ENCODE data around the gene C1orf21.

Gene C1orf21

DNA sequence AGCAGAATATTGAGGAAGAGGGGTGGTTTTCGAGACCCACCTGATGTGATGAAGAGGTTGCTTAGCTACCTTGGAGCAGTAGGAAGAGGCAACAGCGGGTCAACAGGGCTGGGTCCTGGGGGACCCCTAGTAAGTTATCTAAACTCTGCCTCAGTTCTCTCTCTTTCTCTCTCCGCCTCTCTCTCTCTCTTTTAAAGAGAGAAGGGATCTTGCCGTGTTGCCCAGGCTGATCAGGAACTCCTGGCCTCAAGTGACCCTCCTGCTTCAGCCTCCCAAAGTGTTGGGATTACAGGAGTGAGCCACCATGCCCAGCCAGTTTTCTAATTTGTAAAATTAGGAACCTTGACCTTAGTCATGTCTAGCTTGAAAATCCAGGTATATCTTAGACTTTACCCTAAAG is 77.9 kb downstream of the C1orf21 start:
- Histone ChIP-seq H3K79me2 (ENCODE audit: control insufficient read depth, low read length) (no peaks in the 10 kb centered on the region), H3K9me2 (replicated peaks; ENCODE audit: control insufficient read depth, low read length) (no peaks in the 10 kb centered on the region), H3K4me2 (ENCODE audit: low read length) (no peak overlapping the region), H4K20me1 (ENCODE audit: control insufficient read depth, insufficient read depth, low read depth, low read length) (no peaks in the 10 kb centered on the region), H3K36me3 (ENCODE audit: control insufficient read depth, low read length) (no peaks in the 10 kb centered on the region), H3K4me3 (ENCODE audit: low read length) (no peak overlapping the region), H3F3A (ENCODE audit: control insufficient read depth, insufficient read depth) (no peaks in the 10 kb centered on the region), H3K4me1 (ENCODE audit: control insufficient read depth, low read length) (no peaks in the 10 kb centered on the region), H3K27me3 (ENCODE audit: control insufficient read depth, low read length) (peaks cover 3% of the 10 kb centered on the region; the same call in 1 of the 2 replicates), H3K27ac (ENCODE audit: low read depth, low read length) (no peak overlapping the region), H3K9me3 (ENCODE audit: control insufficient read depth, insufficient read depth, low read length) (no peaks in the 10 kb centered on the region)
- TF ChIP-seq EZH2phosphoT487 (IDR thresholded peaks at IDR 0.05; ENCODE audit: borderline replicate concordance, low read length), result no peak
- TF ChIP-seq, protein P1, sequence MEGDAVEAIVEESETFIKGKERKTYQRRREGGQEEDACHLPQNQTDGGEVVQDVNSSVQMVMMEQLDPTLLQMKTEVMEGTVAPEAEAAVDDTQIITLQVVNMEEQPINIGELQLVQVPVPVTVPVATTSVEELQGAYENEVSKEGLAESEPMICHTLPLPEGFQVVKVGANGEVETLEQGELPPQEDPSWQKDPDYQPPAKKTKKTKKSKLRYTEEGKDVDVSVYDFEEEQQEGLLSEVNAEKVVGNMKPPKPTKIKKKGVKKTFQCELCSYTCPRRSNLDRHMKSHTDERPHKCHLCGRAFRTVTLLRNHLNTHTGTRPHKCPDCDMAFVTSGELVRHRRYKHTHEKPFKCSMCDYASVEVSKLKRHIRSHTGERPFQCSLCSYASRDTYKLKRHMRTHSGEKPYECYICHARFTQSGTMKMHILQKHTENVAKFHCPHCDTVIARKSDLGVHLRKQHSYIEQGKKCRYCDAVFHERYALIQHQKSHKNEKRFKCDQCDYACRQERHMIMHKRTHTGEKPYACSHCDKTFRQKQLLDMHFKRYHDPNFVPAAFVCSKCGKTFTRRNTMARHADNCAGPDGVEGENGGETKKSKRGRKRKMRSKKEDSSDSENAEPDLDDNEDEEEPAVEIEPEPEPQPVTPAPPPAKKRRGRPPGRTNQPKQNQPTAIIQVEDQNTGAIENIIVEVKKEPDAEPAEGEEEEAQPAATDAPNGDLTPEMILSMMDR (IDR thresholded peaks at IDR 0.05; ENCODE audit: low read depth, low read length, poor library complexity, severe bottlenecking), result no peak

GRCh38 chr1:184465489-184466146 is 78.8 kb downstream of the C1orf21 start:
- Histone ChIP-seq H3F3A (ENCODE audit: control insufficient read depth, insufficient read depth) (no peaks in the 10 kb centered on the region), H3K79me2 (ENCODE audit: control insufficient read depth, low read length) (no peaks in the 10 kb centered on the region)
- TF ChIP-seq, protein P1 (IDR thresholded peaks at IDR 0.05; ENCODE audit: low read depth, low read length, poor library complexity, severe bottlenecking), result no peak
- TF ChIP-seq EZH2phosphoT487 (IDR thresholded peaks at IDR 0.05; ENCODE audit: borderline replicate concordance, low read length), result no peak

DNA sequence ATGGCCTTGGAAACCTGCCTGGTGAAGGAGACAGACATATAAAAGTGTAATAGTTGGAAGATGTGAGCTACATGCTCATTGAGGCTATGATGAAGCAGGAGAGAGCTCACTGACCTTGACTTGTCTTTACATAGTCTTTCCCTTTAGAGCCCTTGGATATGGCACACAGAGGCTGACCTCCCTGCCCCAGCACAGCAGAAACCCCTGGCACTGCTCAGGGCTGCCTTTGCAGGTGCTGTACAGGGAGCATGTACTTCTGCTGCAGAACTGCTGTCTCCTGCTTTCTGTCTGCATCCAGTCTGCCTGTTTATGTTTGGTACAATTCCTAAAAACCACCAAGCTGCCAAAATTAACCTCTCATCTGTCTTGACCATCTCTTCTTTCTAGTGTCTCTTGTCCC is 80.5 kb downstream of the C1orf21 start:
- H3K36me3 ChIP-seq (ENCODE audit: control insufficient read depth, low read length), result no peaks in the 10 kb centered on the region
- no peaks in the 10 kb centered on the region for H3F3A ChIP-seq (ENCODE audit: control insufficient read depth, insufficient read depth)
- no peaks in the 10 kb centered on the region for H4K20me1 ChIP-seq (ENCODE audit: control insufficient read depth, insufficient read depth, low read depth, low read length)
- peaks cover 3% of the 10 kb centered on the region; the same call in 1 of the 2 replicates for H3K27me3 ChIP-seq (ENCODE audit: control insufficient read depth, low read length)
- no peaks in the 10 kb centered on the region for H3K9me3 ChIP-seq (ENCODE audit: control insufficient read depth, insufficient read depth, low read length)
- H3K79me2 ChIP-seq (ENCODE audit: control insufficient read depth, low read length), result no peaks in the 10 kb centered on the region
- no peak overlapping the region for H3K4me3 ChIP-seq (ENCODE audit: low read length)
- H3K4me1 ChIP-seq (ENCODE audit: control insufficient read depth, low read length), result no peaks in the 10 kb centered on the region
- H3K27ac ChIP-seq (ENCODE audit: low read depth, low read length), result no peak overlapping the region
- no peaks in the 10 kb centered on the region for H3K9me2 ChIP-seq (replicated peaks; ENCODE audit: control insufficient read depth, low read length)
- TF ChIP-seq, protein P1 (IDR thresholded peaks at IDR 0.05; ENCODE audit: low read depth, low read length, poor library complexity, severe bottlenecking), result no peak
- TF ChIP-seq EZH2phosphoT487 (IDR thresholded peaks at IDR 0.05; ENCODE audit: borderline replicate concordance, low read length), result no peak
- no peak overlapping the region for H3K4me2 ChIP-seq (ENCODE audit: low read length)

More at GRCh38 chr1:184465489-184466146, 78.8 kb downstream of the C1orf21 start:
- Histone ChIP-seq H3K9me3 (ENCODE audit: control insufficient read depth, insufficient read depth, low read length) (no peaks in the 10 kb centered on the region), H3K4me2 (ENCODE audit: low read length) (no peak overlapping the region), H3K9me2 (replicated peaks; ENCODE audit: control insufficient read depth, low read length) (no peaks in the 10 kb centered on the region), H3K27ac (ENCODE audit: low read depth, low read length) (no peak overlapping the region), H3K4me1 (ENCODE audit: control insufficient read depth, low read length) (no peaks in the 10 kb centered on the region), H3K36me3 (ENCODE audit: control insufficient read depth, low read length) (no peaks in the 10 kb centered on the region), H4K20me1 (ENCODE audit: control insufficient read depth, insufficient read depth, low read depth, low read length) (no peaks in the 10 kb centered on the region), H3K4me3 (ENCODE audit: low read length) (no peak overlapping the region), H3K27me3 (ENCODE audit: control insufficient read depth, low read length) (peaks cover 3% of the 10 kb centered on the region; the same call in 1 of the 2 replicates)

Data from DOHH2 (cell line).